Right hindlimb (tissue), 1 donor: ENCODE data around the gene RCSD1.
A peak's percentile ranks its signal among the peaks of the same experiment; 100 is the strongest.

Source experiments
- DNase-seq: peaks from one replicate; pipeline ENCODE4 v3.0.0-alpha.2; 2018

Gene RCSD1

DNA sequence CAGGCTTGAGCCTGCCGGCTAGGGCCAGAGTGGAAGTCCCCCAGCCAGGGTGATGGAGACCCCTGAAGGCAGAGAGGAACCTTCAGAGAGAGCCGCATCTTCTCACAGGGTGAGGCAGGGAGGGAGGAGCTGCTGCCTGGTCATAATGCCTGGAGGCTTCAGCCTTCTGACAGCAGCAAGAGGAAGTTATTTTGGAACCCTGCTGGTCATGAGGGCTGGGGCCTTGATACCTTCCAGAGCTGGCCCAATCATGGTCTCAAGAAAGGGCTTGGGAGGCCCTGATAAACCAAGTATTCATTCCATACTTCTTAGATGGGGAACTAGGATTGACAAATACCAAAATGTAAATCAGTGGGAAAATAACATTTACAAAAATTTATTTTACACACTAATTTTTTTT, 65.1 kb downstream of the RCSD1 start:
- no peak for DNase-seq

DNA sequence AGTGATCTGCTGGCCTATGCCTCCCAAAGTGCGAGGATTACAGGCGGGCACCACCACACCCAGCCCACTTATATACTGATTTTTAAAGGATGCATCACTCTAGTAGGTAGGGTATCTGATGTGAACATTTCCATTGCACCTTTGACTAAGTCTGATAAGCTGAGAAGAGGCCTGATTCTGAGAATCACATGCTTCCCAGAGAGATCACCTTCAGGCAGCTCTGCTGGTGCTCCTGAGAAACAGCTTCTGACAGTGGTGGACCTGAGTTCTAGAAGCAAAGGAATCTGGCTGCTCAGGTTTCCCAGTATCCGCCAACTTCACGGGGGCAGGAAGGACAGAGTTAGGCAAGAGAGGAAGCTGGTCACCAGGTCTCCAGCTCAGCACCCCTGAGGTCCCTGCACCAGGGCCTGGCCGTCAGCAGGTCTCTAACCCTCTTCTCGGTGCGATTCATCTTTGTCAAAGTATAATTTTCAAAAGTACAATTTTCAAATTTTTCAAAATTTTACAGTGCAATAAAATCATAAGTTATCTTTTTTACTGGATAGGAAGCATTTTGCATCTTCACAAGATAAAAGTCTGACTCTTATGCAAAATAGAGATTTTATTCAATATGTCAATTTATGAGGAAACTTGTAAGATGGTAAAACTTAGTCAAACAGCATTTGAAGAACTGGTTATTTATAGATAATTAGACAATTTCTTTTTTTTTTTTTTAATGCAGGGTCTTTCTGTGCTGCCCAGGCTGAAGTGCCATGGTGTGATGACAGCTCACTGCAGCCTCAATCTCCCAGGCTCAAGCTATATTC, 65.9 kb downstream of the RCSD1 start:
- no peak for DNase-seq

DNA sequence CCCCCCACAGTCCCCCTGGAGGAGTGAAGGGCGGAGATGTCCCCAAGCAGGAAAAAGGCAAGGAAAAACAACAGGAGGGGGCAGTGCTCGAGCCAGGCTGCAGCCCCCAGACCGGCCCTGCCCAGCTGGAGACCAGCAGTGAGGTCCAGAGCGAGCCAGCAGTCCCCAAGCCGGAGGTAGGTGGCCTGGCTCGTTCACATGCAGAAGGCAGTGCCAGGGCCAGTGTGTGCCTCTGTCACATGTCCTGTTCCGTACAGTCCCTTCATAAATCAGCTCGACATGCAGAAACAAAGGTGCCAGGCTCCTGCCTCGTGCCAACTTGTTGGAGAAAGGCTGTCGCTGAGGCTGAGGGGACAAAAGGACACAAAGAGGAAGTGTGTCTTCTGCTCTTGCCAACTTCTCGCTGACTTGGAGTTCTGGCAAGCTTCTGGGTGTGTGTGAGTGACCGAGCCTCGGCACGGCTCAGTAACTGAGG, 67.7 kb downstream of the RCSD1 start:
- DNase-seq: no peak

DNA sequence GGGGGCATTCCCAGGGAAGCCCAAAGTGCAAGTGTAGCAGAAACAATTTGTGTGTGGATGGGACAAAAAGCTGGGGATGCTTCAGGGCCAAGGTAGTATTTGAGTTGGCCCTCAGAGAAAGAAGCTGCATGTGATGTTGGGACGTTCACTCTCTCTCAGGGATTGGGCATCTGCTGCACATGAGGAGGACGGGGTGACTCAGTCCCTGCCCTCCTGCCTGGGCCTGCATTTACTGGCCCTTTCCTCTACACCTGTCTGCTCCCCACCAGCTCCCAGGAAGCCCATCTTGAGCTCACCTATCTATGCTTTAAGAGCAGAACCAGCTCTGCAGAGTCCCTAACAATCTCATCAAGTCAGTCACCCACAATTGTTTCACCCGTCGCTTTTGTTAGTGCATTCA, 68.3 kb downstream of the RCSD1 start:
- DNase-seq: no peak

DNA sequence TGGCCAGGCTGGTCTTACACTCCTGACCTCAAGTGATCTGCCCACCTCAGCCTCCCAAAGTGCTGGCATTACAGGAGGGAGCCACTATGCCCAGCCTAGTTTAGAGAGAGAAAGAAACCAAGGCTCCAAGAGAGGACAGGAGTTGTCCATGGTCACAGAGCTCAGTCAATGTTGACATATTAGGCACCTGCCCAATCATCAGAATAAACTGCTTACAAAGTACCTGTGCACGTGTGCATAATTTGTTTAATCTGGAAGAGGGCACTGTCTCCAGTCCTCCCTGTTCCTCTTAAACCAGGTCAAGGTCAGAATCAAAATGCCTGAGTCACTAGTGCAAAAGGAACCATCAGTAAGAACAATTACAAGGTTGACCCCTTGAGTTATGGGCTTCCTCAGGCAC, 71.5 kb downstream of the RCSD1 start:
- DNase-seq: no peak

DNA sequence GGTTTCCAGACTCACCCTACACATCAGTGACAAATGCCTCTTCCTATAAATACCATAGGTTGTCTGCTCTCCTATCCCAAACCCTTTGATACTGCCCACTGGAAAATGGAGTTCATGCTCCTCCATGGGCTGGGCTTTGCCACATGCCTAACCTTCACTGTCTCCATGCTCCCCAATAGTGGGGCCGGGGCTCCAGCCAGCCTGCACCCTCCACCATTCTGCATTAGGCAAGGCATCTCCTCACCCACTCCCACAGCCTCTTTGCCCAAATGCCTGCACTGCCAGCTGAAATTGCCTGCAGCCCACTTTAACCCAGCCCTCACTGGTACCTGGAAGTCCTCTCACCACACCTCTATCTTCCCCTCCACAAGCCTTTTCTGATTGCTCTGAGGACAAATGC, 73.5 kb downstream of the RCSD1 start:
- DNase-seq: no peak

DNA sequence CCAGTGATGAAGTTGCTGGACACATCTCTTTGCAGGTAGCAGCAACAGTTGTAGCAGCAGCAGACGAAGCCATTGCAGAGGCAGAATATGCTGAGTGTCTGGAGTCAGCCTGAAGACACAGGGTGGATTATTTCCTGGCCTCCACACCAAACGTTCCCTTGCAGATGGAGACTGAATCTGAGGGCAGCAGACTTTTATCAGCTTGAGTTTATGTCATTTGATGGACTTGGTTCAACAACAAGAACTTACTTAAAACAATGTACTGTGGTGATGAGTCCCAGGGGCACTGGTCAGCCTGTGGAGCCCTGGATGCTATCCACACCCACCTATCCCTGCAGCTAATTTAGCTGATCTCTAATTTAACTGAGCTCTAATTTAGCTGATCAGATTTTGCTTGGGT, 74.7 kb downstream of the RCSD1 start:
- no peak for DNase-seq

DNA sequence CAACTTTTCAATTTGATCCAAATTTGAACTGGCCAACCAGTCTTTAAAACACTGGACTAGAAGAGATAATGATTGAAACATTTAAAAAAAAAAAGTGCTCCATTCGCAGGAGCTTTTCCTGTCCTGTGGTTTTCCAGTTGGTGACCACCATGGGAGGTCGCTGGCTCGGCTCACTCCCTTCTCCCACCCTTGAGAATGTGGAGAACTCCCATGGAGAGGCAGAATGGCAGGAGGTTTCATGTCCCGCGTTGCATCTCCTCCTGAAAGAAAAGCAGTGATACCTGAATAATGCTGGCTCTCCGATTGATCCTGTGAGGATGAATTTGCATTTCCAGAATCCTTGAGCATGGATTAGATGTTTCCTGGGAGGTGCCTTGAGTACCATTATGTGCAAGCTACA, 75.2 kb downstream of the RCSD1 start:
- peak; percentile 17 for DNase-seq

DNA sequence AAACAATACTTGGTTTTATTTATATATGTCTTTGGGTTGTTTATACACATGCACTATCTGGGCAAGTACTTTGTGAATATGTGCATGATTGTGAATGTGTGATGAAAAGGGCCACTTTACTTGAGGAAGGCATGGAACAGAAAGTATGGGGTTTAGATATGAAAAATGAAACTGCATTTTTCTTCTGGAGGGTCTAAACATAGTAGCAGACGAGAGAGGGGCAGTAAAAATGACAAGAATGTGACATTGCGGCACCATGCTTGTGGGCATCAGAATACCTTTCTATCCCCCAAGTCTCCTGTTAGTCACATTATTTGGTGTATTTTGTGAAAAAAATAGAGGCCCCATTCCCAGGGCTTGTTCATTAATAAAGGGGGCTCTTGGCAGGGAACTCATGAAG, 76.3 kb downstream of the RCSD1 start:
- DNase-seq: no peak

DNA sequence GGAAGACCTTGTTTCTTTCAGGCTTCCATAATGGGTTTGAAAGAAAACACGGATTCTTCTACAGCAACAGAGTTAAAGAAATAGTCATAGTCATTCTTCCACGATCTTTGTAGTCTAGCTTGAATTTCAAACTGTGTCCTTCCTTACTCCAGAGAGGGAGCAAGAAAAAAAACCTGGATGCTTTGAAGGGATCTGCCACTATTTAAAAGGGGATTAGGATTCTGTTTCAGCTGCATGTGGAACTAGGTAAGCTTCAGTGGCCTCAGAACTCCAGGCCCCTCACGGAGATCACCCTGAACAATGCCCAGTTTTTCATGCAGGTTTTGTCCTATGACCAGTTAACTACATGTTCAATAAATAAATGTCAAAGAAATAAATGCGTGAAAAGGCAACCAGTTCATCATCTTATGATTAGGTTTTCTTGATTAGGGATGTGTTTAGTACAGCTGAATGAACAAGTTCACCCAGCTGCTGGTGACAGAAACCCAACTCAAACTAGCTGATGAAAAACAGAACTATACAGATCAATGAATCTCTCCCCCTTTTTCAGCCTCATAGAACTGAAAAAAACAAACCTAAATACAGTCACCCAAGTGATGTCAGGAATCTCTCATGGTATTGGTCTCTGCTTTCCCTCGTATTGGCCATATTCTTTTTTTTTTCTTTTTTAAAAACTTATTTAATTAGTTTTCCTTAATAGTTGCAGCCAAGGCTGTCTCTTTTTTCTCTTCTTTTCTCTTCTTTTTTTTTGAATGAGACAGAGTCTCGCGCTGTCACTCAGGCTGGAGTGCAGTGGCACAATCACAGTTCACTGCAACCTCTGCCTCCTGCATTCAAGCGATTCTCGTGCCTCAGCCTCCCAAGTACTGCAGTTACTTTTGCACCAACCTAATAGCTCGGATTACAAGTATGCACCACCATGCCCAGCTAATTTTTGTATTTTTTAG, 77.2 kb downstream of the RCSD1 start:
- DNase-seq: peak; percentile 0

DNA sequence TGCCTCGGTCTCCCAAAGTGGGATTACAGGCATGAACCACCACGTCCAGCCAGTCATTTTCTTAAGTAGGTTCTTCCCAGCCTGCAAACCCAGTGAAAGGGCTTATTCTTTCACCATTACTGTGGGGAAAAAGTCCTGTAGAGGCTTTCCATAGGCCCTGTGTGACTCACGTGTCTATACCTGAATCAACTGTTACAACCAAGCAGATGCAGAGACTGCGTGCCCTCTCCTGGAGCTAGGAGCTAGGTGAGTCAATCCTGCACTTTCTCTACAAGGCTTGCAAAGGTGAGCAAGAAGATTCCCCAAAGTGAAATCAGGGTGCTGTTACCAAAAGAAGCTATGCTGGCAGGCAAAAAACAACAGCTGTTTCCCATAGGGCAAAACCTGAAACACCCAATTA, 77.9 kb downstream of the RCSD1 start:
- DNase-seq: no peak

DNA sequence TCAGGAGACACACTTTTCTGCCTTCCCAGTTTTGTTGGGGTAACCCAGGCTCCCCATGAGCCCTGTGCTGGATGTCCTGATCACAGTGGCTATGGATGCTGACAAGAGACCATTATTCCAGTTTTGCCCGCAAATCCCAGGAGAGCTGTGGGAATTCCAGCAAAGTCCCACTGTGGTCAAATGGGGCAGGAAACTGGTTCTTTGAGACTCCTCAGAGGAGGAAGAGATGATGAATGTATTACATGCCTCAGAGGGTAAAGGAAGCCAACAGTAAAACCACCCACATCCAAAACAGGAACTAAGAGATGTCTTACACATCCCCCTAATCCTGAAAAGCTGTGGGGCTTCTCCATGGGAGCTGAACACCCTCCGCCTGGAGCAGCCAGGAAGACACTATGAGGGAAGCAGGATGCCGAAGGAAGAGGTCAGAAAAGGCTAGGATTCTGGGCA, 78.9 kb downstream of the RCSD1 start:
- peak; percentile 54 for DNase-seq

DNA sequence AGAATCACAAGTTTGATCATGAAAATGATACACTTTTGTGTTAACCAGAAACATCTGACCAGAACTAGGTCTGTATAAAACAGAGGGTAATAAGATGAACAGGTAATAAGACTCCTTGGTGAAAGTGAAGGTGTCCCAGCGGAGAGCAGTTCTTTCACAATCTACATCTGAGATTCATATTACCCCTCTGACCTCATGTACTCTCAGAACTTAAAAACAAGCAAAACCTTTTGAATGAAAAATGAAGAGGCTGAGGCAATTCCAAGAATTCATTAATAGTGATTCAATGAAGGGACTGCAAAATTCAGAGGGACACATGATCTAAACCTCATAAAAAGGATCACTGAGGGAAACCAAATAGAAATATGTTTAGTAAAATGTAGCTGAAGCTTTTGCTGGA, 80.8 kb downstream of the RCSD1 start:
- DNase-seq: no peak

DNA sequence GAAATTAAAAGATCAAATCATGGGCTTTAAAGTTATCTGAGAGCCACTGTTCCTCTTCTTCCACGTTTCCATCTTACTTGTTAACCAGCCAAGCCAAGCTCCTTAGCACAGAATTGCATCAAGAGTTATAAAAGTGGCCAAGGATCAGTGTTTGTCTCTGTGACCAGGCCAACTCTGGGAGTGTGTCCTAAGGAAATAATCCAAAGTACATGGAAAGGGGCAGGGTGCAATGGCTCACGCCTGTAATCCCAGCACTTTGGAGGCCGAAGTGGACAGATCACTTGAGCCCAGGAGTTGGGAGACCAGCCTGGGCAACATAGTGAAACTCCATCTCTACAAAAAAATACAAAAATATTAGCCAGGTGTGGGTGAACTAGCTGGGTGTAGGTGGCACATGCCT, 81.8 kb downstream of the RCSD1 start:
- peak; percentile 2 for DNase-seq

DNA sequence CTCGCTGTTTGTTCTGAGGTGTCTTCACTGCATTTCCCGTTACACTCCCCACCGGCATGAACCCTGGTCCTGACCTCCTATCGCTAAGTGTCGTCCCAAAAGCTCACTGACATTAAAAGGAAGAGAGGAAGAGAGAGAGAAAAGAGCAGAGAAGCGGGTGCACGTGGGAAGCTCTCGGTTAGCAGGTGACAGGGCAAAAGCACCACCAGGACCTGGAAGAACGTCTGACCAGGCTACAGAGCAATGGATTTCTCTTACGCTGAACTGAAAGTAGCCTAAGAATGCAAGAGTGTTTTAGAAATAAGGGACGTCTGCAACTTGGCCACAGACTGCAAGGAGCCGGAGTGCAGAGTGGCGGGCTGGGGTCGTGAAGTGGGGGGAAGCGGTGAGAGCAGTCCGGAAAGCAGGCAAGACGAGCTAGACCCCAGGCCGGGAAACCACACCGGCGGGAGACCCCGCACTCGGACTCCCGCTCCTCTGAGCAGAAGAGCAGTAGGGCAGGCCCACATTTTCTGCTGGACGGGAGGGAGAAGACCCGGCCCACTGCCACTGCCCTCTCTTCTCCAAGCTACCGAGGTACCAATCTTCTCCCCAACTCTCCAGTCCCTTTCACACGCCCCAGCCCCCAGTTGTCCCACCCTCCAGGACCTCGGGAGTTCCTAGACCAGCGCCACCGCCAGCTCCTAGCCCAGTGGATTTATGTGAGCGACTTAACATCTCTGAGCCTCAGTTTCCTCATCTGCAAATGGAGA, 83.5 kb downstream of the RCSD1 start:
- DNase-seq: peak; percentile 50

DNA sequence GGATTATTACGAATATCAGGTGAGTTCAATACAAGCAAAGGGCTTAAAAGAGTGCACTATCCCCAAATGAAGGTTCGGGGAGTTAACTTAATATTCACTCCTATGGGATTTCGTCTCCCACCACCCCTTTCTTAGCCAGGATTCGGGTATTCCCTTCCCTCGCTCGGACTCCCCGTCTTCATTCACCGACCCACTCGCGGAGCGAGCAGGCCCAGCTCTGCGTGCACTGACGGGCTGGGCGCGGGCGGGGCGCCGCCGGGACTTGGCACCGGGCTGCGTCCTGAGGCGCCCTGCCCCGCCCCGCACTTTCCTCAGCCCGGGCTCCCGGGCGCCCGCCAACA, 84.0 kb downstream of the RCSD1 start:
- DNase-seq: no peak

DNA sequence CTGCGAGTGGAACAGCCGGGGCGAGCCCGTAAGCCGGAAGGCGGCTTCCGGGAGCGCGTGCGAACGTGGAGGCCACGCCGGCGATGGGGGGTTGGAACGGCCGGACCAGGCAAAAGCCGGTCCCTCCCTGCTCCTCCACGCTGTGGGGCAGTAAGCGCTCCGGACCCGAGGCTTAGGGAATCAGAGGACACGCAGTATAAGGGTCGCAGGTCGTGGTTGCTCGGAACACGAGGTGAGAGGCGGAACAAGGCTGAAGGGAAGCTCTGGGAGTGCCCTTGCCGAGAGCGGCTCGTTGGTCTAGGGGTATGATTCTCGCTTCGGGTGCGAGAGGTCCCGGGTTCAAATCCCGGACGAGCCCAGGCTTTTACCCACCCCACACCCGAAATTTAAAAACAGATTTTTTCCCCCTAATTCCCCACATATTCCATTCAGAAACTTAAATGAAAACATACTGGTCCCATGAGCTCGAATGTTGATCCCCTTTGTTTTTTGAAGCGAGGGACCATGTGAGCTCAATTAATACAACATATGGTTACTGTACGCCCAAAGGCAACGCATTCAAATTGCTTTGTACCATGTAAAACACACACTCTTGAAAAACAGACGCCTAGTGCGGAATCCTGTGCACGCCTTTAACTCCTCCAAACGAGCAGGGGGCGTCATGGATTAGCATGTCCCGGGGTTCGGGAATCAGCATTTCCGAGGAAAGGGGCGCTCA, 84.6 kb downstream of the RCSD1 start:
- DNase-seq: peak; percentile 93

DNA sequence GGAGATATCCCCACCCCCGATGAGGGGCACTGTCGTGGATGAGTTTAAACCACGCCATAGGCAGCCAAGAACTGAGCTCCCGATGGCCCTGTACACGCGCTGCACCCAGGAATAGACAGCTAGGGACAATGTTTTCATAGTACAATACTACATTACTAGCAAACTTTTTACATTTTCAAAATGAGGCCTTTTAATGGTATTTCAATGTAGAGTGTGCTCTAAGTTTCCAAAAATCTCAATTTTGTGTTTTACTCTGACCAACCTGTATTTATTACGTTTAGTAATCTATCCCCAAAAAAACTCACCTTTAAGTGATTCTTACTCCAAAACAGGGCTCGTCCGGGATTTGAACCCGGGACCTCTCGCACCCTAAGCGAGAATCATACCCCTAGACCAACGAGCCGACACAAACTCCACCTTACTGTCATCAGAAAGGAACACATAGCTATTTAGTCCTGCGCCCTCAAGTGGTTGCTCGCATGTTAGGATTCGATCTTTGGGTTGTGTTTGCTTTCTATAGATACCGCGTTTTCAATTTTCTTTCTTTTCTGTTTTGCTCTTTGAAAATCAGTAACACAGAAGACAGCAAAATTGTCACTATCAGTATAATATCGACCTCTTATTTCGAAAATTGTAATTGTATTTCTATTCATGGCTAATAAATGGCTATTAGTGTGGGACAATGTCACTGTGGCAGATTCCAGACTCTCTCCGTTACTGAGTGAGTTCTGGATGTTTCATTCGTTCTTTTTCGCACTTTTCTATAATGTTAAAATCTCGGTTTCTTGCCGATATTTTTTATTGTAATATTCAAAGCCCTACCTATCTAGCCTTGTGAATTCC, 85.3 kb downstream of the RCSD1 start:
- DNase-seq: peak; percentile 89

DNA sequence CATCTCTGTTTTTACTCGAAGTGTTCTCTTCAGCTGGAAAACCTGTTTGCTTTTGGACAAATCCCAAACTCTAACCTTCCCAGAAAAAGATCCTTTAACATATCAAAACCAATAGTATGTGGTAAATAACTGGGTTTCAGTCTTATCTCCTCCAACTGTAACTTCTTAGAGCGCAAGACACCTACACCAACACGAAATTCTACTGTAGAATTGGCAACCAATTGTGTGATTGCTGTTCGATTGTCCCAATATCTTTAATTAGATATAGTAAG, 85.9 kb downstream of the RCSD1 start:
- no peak for DNase-seq

DNA sequence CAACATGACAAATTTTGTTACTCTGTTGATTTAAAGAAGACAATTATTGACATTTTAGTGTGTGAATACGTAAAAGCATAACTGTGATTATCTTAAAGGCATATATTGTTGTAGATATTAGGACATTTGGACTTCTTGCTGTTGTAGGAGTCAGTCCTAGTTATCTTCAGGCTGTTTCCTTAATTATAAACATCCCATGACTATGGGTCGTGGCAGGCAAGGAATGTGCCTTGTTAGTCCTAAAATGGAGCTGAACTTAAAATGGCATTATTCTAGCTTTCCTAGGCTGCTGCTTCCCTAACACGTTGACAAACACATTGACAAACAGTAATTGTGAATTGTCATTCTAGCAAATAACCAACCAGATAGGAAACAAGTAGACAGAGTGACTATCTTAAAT, 87.3 kb downstream of the RCSD1 start:
- no peak for DNase-seq

DNA sequence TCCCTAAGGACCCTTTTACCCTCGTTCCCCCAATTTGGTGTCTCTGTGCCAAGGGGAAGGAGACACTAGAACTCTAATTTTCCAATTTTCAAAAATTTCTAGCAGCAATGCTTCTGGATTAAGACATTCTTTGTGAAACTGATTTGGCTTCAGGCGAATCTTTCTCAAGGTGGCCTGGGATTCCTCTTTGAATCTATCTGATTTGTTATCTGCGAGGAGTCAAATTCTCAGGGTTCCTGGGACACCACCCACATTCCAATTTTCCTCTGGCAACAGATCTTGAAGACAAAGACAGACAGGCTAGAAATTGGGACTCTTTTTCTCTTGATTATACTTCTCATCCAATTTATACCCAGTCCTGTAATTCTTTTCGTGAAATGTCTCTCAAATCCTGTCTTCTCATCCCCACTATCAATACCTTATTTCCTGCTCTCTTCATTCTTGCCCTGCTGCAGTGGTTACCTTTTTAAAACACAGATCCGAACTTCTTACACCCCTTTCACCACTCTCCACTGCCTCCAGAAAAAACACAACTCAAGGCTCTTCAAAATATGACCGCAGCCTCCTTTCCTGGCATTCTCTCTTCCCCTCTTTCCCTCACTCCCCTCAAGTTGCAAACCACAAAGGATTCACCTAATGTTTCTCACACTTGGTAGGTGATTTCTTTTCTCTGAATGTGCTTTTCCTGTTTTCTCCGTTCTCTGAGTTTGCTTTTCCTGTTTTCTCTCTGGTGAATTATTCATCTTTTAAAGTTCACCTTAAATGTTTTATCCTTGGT, 89.1 kb downstream of the RCSD1 start:
- no peak for DNase-seq
